Activated CD8-positive, alpha-beta memory T cell treated with anti-CD3 and anti-CD28 coated beads for 36 hours (primary cell): ENCODE measurements around the gene RAB33B. TPM values are rescaled to one million over a fixed set of nuclear protein-coding genes. Genes with fewer than 3 reads are reported as not detected.

Experiments used
- CTCF ChIA-PET: fragments of 350-600 bp; sonication (Branson Sonifier 250); formaldehyde crosslinking; loops from one replicate; lab custom pipeline; 2021; ENCODE audit warnings: antibody characterized with exemption; lab: Charles Lee
- POLR2A ChIA-PET: fragments of 350-600 bp; sonication (Branson Sonifier 250); formaldehyde crosslinking; loops from one replicate; lab custom pipeline; 2021; ENCODE audit warnings: antibody characterized with exemption; lab: Charles Lee
- total RNA-seq, 2 experiments: library from RNA; stranded (reverse); gene quantifications; one replicate each; pipeline ENCODE4 v1.2.3, GENCODE V29; 2021

Gene RAB33B
- total RNA-seq, 2 experiments from 2014 or later = 4.9 TPM

DNA sequence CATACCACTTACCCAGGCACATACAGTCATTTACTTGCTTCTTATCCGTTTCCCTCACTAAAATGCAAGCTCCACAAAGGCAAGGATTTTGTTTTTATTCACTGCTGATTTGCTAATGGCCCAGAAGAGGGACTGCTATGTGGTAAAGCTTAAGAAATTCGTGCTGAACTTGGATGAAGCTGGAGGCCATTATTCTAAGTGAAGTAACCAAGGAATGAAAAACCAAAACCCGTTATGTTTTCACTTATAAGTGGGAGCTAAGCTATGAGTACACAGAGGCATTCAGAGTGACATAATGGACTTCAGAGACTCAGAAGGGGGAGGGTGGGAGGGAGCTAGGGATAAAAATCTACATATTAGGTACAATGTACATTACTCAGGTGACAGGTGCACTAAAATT is 47.2 kb downstream of the RAB33B start:
- ChIA-PET POLR2A (no interaction called here), CTCF (no interaction called here)

- ChIA-PET CTCF (no interaction called here), POLR2A (no interaction called here)
These were observed 47.6 kb downstream of the RAB33B start for GRCh38 chr4:139501527-139501926.

- POLR2A ChIA-PET = no interaction called here
- CTCF ChIA-PET = no interaction called here
These were observed 48.3 kb downstream of the RAB33B start for GRCh38 chr4:139501927-139502899.

DNA sequence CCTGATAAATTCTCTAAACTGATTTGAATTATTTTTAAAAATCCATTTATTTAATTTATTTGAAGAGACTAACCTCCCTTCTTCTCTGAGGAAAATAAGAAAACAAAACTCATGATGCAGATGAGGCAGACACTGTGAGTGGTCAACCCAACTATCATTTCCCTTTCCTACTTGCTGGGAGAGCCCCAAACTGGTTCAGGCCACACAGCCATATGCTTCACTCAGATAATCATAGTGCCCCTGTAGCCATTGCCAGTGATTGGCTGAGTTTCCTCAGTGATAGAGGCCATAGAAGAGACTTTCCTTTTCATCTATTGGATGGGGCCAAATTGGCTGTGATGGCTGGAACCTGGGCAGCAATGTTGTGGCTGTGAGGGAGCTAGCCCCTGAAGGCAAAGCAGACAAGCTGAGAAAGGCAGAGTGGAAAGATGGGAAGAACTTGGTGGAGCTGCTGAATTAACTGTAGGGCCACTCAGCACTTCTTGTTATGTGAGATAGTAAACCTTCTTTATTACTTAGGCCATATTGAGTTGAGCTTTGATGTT is 49.8 kb downstream of the RAB33B start:
- POLR2A ChIA-PET = no interaction called here
- CTCF ChIA-PET = interaction anchor here (0.6 kb wide), 1 partner anchor 154 kb away, joined by 4 read pairs; no protein-coding TSS in a partner anchor

DNA sequence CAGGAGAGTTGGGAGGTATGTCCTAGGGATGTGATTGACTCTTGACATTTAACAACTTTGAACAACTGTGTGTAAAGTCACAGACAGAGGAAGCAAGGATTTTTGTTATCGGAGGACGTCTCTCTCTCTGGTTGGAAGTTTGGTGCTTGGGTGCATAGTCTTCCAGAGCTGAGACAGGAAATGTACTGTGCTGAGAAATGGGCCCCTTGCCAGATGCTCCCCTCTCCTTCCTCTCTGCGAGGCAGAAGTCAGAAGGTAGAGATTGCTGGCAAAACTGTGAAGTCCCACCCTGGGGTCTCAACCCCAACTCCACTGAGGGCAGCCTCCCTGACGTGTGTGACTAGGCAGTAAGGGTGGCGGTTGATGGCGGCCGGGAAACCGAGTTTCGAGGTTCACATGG is 52.9 kb downstream of the RAB33B start:
- ChIA-PET CTCF (no interaction called here), POLR2A (no interaction called here)

DNA sequence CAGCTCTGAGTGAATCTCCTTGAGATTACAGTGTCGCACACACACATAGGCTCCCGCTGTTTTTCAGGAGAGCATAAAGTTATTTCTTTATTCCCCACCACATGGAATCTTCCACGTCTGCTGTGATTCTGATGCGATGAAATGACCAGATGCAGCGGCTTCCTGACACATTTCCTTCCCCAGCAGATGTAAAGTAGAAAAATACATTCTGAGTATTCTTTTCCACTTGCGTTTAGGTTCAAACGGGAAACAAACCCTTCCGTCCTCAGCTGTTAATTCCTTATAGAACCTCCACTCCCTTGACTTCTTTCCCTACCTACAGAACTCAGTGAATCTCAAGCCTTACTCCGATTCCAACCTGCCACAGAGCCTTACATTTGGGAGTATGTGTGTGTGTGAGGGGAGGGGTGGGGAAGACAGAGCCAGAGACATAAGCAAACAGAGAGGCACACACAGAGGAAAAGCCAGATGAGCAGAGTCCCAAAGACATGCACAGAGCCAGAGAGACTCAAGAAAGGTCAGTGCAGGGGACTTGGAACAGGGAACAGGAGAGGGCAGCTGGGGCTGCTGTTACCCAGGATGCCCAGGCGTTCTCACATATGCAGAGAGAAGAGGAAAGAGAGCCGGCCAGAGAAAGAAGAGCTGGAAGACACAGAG is 54.8 kb downstream of the RAB33B start:
- POLR2A ChIA-PET = no interaction called here
- CTCF ChIA-PET = no interaction called here

- CTCF ChIA-PET = no interaction called here
- POLR2A ChIA-PET = no interaction called here
These were observed 55.9 kb downstream of the RAB33B start for GRCh38 chr4:139509727-139510410.

DNA sequence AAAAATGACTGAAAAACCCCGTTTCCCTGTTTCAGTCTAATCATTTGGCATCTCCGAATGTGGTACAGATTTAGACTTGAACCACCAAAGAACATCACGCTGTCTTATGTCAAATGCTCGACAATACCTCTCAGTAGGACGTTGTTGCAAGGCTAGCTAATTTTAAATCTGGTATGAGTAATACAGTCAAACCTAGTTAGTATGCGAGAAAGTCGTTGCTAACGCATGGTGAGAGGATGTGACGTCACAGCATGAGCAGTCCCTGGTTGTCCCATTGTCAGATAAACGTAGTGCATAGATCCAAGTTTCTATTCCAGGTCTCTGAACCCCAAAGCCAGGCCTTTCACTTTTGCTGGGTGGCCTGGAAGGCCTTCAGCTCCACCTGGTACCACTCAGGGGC is 57.4 kb downstream of the RAB33B start:
- POLR2A ChIA-PET = no interaction called here
- CTCF ChIA-PET = no interaction called here

DNA sequence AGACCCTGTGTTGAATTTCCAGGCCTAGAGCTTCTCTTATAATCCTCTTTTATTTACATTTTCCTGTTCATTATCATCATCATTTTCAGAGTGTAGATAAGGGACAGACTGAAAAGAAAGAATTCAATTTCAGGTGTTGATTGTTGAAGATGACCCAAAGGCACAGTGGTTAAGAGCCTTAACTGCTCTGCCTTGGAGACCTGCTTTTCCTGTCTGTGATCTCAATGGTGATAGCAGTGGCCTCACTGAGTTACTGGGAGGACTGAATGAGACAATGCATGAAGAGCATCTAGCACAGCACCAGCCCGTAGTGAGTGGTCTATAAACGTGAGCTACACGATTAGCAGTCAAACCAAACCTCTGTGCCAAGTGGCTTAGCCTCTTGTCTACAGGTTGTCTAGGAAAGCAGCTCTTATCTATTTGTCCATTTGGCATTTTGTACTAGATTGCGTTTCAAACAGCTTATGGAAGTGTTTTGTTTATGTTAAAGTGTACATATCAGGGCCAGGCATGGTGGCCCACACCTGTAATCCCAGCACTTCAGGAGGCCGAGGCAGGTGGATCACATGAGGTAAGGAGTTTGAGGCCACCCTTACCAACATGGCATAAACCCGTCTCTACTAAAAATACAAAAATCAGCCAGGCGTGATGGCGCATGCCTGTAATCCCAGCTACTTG is 60.6 kb downstream of the RAB33B start:
- ChIA-PET POLR2A (no interaction called here), CTCF (interaction anchor here (1.7 kb wide), 1 partner anchor 13 kb away, joined by 4 read pairs; no protein-coding TSS in a partner anchor)

DNA sequence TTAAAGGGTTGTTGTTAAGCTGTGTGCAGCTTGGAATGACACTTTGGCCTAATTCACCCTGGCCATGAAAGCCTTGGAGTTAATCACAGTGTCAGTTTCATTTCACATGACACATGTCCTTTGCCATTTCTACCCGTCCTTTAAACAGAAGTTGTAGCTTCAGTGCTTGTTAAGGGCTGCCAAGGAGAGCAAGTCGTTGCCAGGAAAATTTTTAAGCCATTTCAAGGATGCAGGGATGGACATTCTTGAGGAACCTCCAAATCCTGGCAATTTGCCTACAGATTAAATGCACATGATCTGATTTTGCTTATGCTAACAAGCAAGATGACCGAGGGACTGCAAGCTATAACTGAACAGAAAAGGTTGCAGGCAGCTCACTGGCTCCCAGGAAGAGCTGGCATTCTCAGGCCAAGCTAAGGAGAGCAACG is 61.6 kb downstream of the RAB33B start:
- CTCF ChIA-PET = interaction anchor here (0.7 kb wide), 1 partner anchor 15 kb away, joined by 6 read pairs; no protein-coding TSS in a partner anchor
- POLR2A ChIA-PET = no interaction called here

- POLR2A ChIA-PET = no interaction called here
- CTCF ChIA-PET = no interaction called here
These were observed 68.0 kb downstream of the RAB33B start for GRCh38 chr4:139521754-139522401.

- ChIA-PET CTCF (no interaction called here), POLR2A (interaction anchor here (0.6 kb wide), 1 partner anchor 128 kb away, joined by 5 read pairs; no protein-coding TSS in a partner anchor)
These were observed 68.5 kb downstream of the RAB33B start for GRCh38 chr4:139522457-139522856.

DNA sequence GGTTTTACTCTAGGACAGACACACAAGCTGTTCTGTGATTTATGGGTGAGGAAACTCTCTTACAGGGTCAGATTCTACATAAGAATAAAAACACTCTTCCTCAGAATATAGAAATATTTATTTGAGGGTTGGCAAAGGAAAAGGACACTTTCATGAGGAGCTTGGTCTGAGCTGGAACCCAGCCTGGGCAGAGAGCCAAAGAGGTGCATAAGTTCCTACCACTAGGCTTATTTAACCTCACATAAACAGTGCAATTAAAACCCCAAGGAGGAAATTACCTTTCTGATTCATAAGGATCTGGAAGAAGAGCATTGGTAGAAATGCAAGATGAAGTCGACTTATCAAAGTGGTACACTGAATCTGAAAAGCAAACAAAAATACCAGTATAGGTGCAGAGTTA is 69.2 kb downstream of the RAB33B start:
- CTCF ChIA-PET = no interaction called here
- POLR2A ChIA-PET = interaction anchor here (0.6 kb wide), 1 partner anchor 128 kb away, joined by 5 read pairs; no protein-coding TSS in a partner anchor

GRCh38 chr4:139524062-139524631 is 70.2 kb downstream of the RAB33B start:
- POLR2A ChIA-PET = no interaction called here
- CTCF ChIA-PET = no interaction called here

- POLR2A ChIA-PET = no interaction called here
- CTCF ChIA-PET = no interaction called here
These were observed 71.5 kb downstream of the RAB33B start for GRCh38 chr4:139525414-139525813.
